NT2/D1 (cell line): ENCODE results near the gene HLA-DMB.

ENCODE experiments used
- YY1 ChIP-seq: IDR thresholded peaks from 2 replicates; pipeline ENCODE4 v1.6.1; 2011; ENCODE audit not compliant: insufficient read length, insufficient read depth
- ZNF274 ChIP-seq: IDR thresholded peaks from 2 replicates; pipeline ENCODE4 v1.6.1; 2011; ENCODE audit warnings: mild to moderate bottlenecking, low read depth, low read length

GRCh38 chr6:32950449-32950848, 9.6 kb upstream of the HLA-DMB start:
- TF ChIP-seq ZNF274 (no peak), YY1 (no peak)
